Osteoblast (primary cell): ENCODE measurements around the gene YPEL4. TPM values are rescaled to one million over a fixed set of nuclear protein-coding genes. Genes with fewer than 3 reads are reported as not detected.

Experiments used
- DNase-seq: peaks from one replicate; pipeline ENCODE4 v3.0.0; 2011; ENCODE audit warnings: low spot score, mixed read lengths; ENCODE audit not compliant: insufficient read length; ENCODE audit errors: missing footprints
- H2AFZ ChIP-seq: 2 replicates; pipeline ENCODE4 v1.6.0; 2011; ENCODE audit warnings: mild to moderate bottlenecking, low read length
- H3K27ac ChIP-seq: 2 replicates; pipeline ENCODE4 v1.5.1; 2011; ENCODE audit warnings: mild to moderate bottlenecking, low read depth, low read length, moderate library complexity
- H3K27me3 ChIP-seq: 2 replicates; pipeline ENCODE4 v1.6.0; 2012; ENCODE audit warnings: mild to moderate bottlenecking, control low read depth, inconsistent platforms, low read length, moderate library complexity; ENCODE audit not compliant: insufficient read depth
- H3K36me3 ChIP-seq: 2 replicates; pipeline ENCODE4 v1.5.1; 2011; ENCODE audit warnings: mild to moderate bottlenecking, low read length, control low read depth, moderate library complexity; ENCODE audit not compliant: insufficient read depth
- H3K4me1 ChIP-seq: 2 replicates; pipeline ENCODE4 v1.5.1; 2011; ENCODE audit warnings: mild to moderate bottlenecking, low read length, control low read depth, moderate library complexity; ENCODE audit not compliant: insufficient read depth
- H3K4me2 ChIP-seq: 2 replicates; pipeline ENCODE4 v1.6.0; 2011; ENCODE audit warnings: mild to moderate bottlenecking, low read length; ENCODE audit not compliant: insufficient read depth
- H3K4me3 ChIP-seq: fragments of 200-600 bp; sonication (generic); 3 replicates; pipeline ENCODE4 v1.5.1; 2012; ENCODE audit warnings: mild to moderate bottlenecking, low read length, inconsistent platforms; ENCODE audit not compliant: insufficient read depth
- H3K79me2 ChIP-seq: 2 replicates; pipeline ENCODE4 v1.6.0; 2012; ENCODE audit warnings: mild to moderate bottlenecking, low read length, control low read depth, inconsistent platforms; ENCODE audit not compliant: insufficient read depth
- H3K9me3 ChIP-seq: 2 replicates; pipeline ENCODE4 v1.5.1; 2011; ENCODE audit warnings: low read depth, low read length, control low read depth
- H4K20me1 ChIP-seq: 2 replicates; pipeline ENCODE4 v1.6.0; 2012; ENCODE audit warnings: mild to moderate bottlenecking, low read length, control low read depth; ENCODE audit not compliant: insufficient read depth
- CTCF ChIP-seq: IDR thresholded peaks from 2 replicates; pipeline ENCODE4 v1.5.1; 2011; ENCODE audit warnings: mild to moderate bottlenecking, low read depth, low read length, moderate library complexity; ENCODE audit errors: extremely low read depth
- total RNA-seq: library from RNA; depleted of rRNA; stranded (reverse); fragments of >200 nt; gene quantifications from 2 replicates; pipeline ENCODE4 v1.2.3, GENCODE V29; 2012

Gene YPEL4
- total RNA-seq, 1 donor, result 0.72 TPM

- H2AFZ ChIP-seq, result no peak overlapping the region
- H3K9me3 ChIP-seq, result no peaks in the 10 kb centered on the region
- H4K20me1 ChIP-seq, result no peaks in the 10 kb centered on the region
- no peaks in the 10 kb centered on the region for H3K36me3 ChIP-seq
- H3K27ac ChIP-seq, result no peak overlapping the region
- no peak for TF ChIP-seq CTCF
- no peak overlapping the region for H3K4me2 ChIP-seq
- no peaks in the 10 kb centered on the region for H3K4me1 ChIP-seq
- DNase-seq, result no peak
- no peaks in the 10 kb centered on the region for H3K79me2 ChIP-seq
- no peaks in the 10 kb centered on the region for H3K27me3 ChIP-seq
- H3K4me3 ChIP-seq, result no peak overlapping the region
These were observed 31.3 kb downstream of the YPEL4 start for GRCh38 chr11:57618438-57618837.

- no peak overlapping the region for H2AFZ ChIP-seq
- no peak overlapping the region for H3K4me2 ChIP-seq
- no peak for TF ChIP-seq CTCF
- no peaks in the 10 kb centered on the region for H4K20me1 ChIP-seq
- no peak overlapping the region for H3K4me3 ChIP-seq
- H3K4me1 ChIP-seq, result no peaks in the 10 kb centered on the region
- no peaks in the 10 kb centered on the region for H3K79me2 ChIP-seq
- H3K36me3 ChIP-seq, result no peaks in the 10 kb centered on the region
- H3K27ac ChIP-seq, result no peak overlapping the region
- no peaks in the 10 kb centered on the region for H3K9me3 ChIP-seq
- DNase-seq, result no peak
- no peaks in the 10 kb centered on the region for H3K27me3 ChIP-seq
These were observed 33.1 kb downstream of the YPEL4 start for GRCh38 chr11:57616595-57616994.

- Histone ChIP-seq H3K4me2 (no peak overlapping the region), H4K20me1 (no peaks in the 10 kb centered on the region), H3K9me3 (no peaks in the 10 kb centered on the region), H2AFZ (no peak overlapping the region), H3K79me2 (no peaks in the 10 kb centered on the region), H3K4me3 (no peak overlapping the region), H3K4me1 (no peaks in the 10 kb centered on the region), H3K36me3 (no peaks in the 10 kb centered on the region), H3K27ac (no peak overlapping the region), H3K27me3 (no peaks in the 10 kb centered on the region)
- TF ChIP-seq CTCF, result no peak
- no peak for DNase-seq
These were observed 34.4 kb downstream of the YPEL4 start for GRCh38 chr11:57615308-57615707.

- H4K20me1 ChIP-seq, result no peaks in the 10 kb centered on the region
- no peak overlapping the region for H3K27ac ChIP-seq
- no peaks in the 10 kb centered on the region for H3K9me3 ChIP-seq
- H3K4me2 ChIP-seq, result no peak overlapping the region
- no peak overlapping the region for H3K4me3 ChIP-seq
- TF ChIP-seq CTCF, result no peak
- H3K4me1 ChIP-seq, result no peaks in the 10 kb centered on the region
- no peak overlapping the region for H2AFZ ChIP-seq
- H3K27me3 ChIP-seq, result no peaks in the 10 kb centered on the region
- no peaks in the 10 kb centered on the region for H3K79me2 ChIP-seq
- DNase-seq, result no peak
- H3K36me3 ChIP-seq, result no peaks in the 10 kb centered on the region
These were observed 35.4 kb downstream of the YPEL4 start for GRCh38 chr11:57614234-57614772.
